Umbilical cord (tissue), 2 donors: ENCODE data around the gene ARID4A. TPM values are rescaled to one million over a fixed set of nuclear protein-coding genes. Genes with fewer than 3 reads are reported as not detected.
A peak's percentile ranks its signal among the peaks of the same experiment; 100 is the strongest.
"Not testable (repeated sequence)": the region's sequence is repeated elsewhere in the genome, so short reads cannot be mapped to it uniquely, and the experiment has no call there.

Experiments
- DNase-seq: peaks from one replicate; pipeline ENCODE4 v3.0.0-alpha.2; 2015; ENCODE audit warnings: low spot score
- total RNA-seq: library from RNA; depleted of rRNA; stranded (reverse); fragments of >200 nt; gene quantifications from one replicate; pipeline ENCODE4 v1.2.3, GENCODE V29; 2014; ENCODE audit warnings: low replicate concordance; ENCODE audit not compliant: insufficient read depth

The ARID4A gene
- total RNA-seq = 30.1 TPM

DNA sequence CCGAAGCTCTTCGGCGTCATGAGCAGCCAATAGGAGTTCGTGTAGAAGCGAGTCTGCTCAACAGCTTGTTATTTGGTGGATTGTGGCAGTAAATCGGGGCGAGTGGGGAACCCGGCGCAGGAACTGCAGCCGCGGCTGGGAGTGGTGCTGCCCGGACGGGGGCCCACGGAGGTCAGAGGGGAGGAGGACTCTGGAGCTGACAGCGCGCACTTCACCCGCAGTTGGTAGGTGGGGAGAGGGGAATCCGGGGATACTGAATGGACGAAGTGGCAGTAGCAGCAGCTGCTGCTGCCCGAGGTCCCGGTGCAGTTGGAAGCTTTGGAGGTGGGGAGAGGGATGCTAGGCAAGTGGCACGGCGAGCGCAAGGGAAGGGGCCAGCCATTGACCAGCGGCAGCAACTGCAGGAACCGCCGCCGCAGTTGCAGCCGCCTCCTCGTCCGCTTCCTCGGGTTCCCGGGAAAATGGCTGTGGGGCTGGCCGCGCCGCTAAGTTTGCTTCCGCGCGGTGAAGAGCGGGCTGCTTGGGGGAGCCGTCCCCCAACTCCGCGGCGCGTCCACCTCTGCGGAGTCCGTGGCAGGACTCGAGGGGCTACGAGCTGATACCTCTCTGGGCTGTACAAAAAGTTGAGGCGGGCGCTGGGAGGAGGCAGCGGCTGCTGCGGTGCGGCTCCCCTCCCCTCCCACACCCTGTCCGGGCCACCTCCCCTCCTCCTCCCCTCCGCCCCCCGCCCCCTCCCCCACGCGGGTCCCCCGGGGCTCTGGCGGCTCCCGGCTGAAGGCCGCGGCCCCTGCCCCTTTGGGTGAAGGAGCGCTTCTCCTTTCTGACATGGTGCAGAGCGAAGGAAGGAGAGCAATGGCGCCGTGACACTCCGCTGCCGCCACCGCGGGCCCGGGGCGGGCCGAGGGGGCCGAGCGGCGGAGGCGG, at the start of gene ARID4A:
ARID4A (plus strand) TSS at position 79 of the 924 bp plus-strand sequence. CDS start 1,300 bp downstream, outside the sequence.
- peak; percentile 53 for DNase-seq

- no peak for DNase-seq
Observed at GRCh38 chr14:58249611-58250010, 48.7 kb upstream of the ARID4A start.

DNA sequence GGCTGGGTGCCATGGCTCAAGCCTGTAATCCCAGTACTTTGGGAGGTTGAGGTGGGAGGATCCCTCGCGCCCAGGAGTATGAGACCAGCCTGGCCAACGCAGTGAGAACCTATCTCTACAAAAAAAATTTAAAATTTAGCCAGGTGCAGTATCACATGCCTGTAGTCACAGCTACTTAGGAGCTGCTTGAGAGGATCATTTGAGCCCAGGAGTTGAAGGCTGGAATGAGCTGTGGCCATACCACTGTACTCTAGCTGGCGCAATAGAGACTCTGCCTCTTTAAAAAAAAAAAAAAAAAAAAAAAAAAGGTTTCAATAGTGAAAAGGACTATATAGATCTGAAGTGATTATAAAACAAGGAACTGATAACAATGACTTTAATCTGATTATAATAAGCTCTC, 40.2 kb upstream of the ARID4A start:
- DNase-seq = no peak

- not testable (repeated sequence) for DNase-seq
Observed at GRCh38 chr14:58262005-58262404, 36.4 kb upstream of the ARID4A start.

- no peak for DNase-seq
Observed at GRCh38 chr14:58265401-58265800, 33.0 kb upstream of the ARID4A start.

DNA sequence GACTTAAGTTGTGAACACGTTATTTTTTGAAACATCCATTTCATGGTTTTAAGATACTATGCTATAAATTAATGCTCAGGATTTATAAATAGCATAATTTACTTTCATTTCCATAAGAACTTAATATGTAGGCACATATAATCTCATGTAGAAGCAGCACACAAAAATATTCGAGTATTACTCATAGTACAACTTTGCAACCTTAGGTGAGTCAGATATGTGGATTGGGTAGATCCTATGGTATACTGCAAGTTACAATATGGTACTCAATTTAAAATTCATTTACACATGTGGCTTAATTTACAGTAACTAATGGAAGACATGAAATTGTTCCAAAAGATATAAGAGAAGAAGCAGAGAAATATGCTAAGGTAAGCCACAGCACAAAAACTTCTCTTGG, 27.7 kb upstream of the ARID4A start:
- no peak for DNase-seq

- DNase-seq = no peak
Observed at GRCh38 chr14:58272588-58273372, 25.6 kb upstream of the ARID4A start.

- no peak for DNase-seq
Observed at GRCh38 chr14:58274881-58275280, 23.5 kb upstream of the ARID4A start.

DNA sequence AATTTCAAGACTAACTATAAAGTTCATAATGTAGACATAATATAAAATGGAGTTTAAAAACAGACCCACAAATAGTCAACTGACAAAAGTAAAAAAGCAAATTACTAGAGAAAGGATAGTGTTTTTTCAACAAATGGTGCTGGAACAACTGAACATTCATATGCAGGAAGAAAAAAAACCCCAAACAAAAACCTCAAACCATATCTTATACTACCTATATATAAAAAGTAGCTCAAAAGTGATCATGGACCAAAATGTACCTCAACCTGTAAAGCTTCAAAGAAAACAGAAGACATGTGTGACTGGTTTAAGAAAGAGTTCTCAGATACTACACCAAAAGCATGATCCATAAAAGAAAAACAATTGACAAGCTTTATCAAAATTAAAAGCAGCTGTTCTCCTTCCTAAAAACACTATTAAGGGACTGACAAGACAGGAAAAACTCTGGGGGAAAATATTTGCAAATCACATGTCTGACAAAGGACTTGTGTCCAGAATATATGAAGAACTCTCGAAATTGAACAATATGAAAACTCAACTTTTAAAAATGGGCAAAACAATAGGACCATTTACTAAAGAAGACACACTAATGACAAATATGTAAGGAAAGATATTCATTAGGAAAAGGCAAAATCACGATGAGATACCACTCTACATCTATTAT, 22.7 kb upstream of the ARID4A start:
- no peak for DNase-seq

DNA sequence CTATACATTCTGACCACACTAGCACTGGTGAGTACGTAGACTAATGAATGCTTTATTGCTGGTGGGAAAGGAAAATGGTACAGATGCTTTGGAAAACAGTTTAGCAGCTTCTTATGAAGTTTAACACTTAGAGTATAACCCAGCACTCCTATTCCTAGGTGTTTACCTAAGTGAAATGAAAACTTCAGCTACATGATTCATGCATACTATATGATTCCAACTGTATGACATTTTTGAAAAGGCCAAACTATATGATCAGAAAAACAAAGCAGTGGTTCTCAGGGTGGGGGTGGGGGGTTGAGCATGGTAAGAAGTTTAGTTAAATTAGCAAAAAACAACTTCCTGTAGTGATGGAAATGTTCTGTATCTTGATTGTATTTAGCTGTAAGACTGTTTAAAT, 22.1 kb upstream of the ARID4A start:
- DNase-seq = no peak

- no peak for DNase-seq
Observed at GRCh38 chr14:58278177-58278576, 20.2 kb upstream of the ARID4A start.

- peak; percentile 94 for DNase-seq
Observed at GRCh38 chr14:58280954-58281787, 17.2 kb upstream of the ARID4A start.

- no peak for DNase-seq
Observed at GRCh38 chr14:58281969-58282368, 16.4 kb upstream of the ARID4A start.

DNA sequence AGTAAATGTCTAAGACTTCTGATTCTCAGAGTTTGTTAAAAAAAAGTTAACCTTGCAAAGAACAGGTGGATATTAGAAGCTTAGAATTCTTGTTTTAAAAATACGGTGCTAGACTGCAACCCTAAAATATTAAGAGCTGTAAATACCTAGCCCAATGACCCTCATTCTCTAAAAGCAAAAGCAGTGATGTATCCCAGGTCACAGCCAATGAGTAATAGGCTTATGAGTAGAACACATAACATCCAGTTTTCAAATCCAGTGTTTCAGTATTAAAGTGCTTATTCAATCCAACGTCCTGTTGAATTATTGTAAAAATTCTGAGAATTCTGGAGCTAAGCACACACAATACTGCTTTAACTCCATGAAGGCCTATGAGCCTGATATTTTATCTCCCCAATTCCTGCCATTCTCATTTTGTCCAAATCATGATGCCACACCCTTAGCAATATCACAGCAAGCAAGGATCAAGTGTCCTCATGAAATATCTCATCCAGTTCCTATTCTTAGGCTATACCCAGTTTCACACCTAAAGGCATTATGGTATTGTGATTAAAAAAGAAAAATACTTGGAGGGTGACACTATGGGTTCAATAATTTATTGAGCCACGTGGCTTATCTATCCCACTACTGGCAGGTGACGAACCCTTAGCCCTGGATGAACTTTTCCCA, 15.3 kb upstream of the ARID4A start:
- DNase-seq = peak; percentile 13

DNA sequence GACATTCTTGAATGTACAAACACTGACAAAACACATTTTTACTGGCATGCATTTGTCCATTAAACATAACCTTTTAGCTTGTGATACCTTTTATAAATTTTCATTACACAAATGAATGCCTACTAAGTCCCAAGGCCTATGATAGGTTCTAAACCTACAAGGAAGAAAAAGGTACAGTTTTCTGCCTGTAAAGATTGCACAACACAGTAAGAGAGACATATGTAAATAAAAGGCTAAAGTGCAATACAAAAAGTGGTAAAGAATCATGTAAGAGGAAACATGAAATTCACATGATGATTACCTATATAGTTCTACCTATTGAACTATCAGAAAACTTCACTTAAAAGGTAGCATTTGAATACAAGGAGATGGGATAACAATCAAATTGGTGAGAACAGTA, 14.6 kb upstream of the ARID4A start:
- no peak for DNase-seq

DNA sequence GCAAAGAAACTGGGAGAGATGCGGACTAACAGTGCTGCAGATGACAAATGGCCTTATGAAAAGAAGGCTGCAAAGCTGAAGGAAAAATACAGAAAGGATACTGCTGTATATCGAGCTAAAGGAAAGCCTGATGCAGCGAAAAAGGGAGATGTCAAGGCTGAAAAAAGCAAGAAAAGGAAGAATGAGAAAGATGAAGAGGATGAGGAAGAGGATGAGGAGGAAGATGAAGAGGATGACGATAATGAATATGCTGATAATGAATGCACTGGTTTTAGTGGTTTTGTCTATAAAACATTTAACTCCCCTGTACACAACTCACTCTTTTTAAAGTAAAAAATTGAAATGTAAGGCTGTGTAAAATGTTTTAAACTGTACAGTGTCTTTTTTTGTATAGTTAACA, 13.2 kb upstream of the ARID4A start:
- DNase-seq = no peak

DNA sequence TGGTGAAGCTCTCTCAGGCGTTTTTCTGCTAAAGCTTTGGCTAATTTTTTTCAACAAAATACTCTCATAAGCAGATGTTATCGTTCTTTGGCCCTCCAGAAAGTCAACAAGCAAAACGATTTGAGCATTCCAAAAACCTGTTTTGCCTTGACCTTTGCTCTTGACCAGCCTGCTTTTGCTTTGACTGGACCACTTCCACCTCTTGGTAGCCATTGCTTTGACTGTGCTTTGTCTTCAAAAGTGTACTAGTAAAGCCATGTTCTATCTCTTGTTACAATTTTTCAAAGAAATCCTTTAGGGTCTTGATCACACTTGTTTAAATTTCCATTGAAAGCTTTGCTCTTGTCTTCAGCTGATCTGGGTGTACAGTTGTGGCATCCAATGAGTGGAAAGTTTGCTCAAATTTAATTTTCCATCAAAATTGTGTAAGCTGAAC, 10.7 kb upstream of the ARID4A start:
- DNase-seq = no peak

DNA sequence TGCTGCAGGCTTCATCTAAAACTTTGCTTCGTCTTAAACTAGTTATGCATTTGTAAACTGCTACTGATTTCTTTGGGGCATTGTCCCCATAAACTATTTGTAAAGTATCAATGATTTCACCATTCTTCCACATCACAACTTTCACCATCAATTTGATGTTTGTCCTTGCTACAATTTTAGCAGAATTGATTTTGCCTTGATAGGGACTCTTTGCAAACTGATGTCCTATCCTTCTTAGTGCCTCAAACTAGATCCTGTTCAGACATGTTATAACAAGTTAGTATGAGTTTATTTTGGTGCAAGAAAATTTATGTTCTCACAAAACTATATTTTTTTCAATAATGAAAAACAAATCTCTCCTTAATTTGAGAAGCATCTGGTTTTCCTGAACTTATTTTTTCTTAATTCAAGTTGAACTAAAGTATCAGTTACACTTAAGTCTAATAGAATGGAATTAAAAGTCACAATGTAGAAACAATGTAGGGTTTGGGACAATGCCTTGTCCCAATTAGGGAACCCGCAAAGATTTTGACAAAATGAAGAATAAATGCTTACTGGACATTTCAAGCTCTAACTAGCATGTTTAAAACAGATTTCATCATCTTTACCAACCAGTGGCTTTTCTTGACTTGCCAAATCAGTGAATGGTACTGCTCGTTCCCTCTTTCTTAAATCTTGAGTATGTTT, 10.1 kb upstream of the ARID4A start:
- DNase-seq = no peak

GRCh38 chr14:58291646-58292045, 6.7 kb upstream of the ARID4A start:
- no peak for DNase-seq

DNA sequence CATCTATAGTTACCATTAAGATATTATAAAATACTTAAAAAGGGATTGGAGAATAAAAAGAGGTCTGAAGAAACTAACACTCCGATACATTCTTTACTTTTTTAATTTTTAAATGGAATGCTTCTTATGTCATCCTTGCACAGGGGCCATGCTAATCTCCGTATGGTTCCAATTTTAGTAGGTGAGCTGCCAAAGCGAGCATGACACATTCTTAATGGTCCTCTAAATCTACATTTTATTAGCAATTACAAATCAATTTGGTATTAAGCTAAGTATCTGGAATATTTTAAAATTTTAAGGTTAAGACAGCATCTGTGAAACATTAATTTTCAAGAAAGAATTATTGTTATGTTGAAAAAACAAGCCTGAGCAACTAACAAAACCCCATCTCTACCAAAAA, 6.2 kb upstream of the ARID4A start:
- no peak for DNase-seq
